IPS-18a (cell line): ENCODE results near the gene SLC5A1.

Experiments
- H3K27ac ChIP-seq: one replicate; pipeline ENCODE4 v1.5.1; 2013; ENCODE audit warnings: low read length
- H3K27me3 ChIP-seq: one replicate; pipeline ENCODE4 v1.6.1; 2013; ENCODE audit warnings: mild to moderate bottlenecking, low read length; ENCODE audit not compliant: control insufficient read depth, insufficient read depth
- H3K36me3 ChIP-seq: one replicate; pipeline ENCODE4 v1.6.1; 2013; ENCODE audit warnings: low read depth, low read length; ENCODE audit not compliant: control insufficient read depth
- H3K4me1 ChIP-seq: one replicate; pipeline ENCODE4 v1.6.1; 2013; ENCODE audit warnings: low read depth, low read length; ENCODE audit not compliant: control insufficient read depth
- H3K4me3 ChIP-seq: one replicate; pipeline ENCODE4 v1.5.1; 2013; ENCODE audit warnings: low read length
- H3K9ac ChIP-seq: one replicate; pipeline ENCODE4 v1.6.1; 2013; ENCODE audit warnings: mild to moderate bottlenecking, low read length, moderate library complexity
- H3K9me3 ChIP-seq: one replicate; pipeline ENCODE4 v1.6.1; 2013; ENCODE audit warnings: low read depth, low read length; ENCODE audit not compliant: control insufficient read depth

SLC5A1 gene

DNA sequence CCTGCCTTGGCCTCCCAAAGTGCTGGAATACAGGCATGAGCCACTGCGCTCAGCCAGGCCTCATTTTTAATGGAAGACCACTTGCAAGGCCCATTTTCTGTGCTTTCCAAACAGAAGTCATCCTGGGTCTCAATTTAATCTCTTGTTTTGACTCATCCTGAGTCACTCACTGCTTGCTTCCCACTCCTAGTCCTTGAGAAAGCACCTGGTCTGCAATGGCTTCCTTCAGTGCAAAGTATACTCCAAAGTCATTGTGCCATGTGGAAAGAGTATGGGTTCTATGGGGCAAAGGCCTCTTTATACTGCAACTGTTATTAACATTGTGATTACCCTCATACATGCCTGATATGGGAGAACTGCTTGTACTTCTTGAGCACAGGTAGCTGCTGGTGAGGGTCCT, 18.3 kb upstream of the SLC5A1 start:
- no peak overlapping the region for H3K9ac ChIP-seq
- peaks cover 6% of the 10 kb centered on the region for H3K4me1 ChIP-seq
- no peak overlapping the region for H3K27ac ChIP-seq
- no peaks in the 10 kb centered on the region for H3K27me3 ChIP-seq
- no peaks in the 10 kb centered on the region for H3K36me3 ChIP-seq
- H3K4me3 ChIP-seq = no peak overlapping the region
- H3K9me3 ChIP-seq = no peaks in the 10 kb centered on the region

DNA sequence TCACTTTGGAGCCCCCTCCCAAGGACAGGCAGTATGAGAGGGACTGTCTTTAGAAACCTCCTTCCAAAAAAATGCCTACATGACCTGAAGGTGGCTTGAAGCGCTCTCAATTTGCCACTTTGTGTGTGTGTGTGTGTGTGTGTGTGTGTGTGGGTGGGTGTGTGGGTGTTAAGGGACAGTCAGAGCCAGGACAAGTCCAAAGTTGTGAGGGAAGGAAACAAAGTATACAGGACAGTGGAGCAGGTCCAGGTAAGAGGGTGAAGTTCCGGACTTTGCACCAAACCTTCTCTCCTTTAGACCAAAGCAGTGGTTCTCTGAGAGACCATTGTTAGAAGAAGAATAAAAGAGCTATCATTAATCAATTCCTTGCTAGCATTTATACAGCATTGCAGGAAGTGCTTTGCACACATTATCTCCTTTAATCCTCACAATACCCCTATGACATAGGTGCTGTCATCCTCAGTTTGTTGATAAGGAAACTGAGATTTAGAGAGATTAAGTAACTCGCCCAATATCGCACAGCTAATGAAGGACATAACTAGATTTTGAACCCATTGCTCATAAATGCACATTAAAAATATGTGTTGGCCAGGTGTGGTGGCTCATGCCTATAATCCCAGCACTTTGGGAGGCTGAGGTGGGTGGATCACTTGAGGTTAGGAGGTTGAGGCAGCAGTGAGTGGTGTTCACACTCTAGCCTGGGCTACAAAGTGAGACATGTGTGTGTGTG, 12.4 kb upstream of the SLC5A1 start:
- H3K27me3 ChIP-seq = no peaks in the 10 kb centered on the region
- no peaks in the 10 kb centered on the region for H3K36me3 ChIP-seq
- no peak overlapping the region for H3K27ac ChIP-seq
- no peaks in the 10 kb centered on the region for H3K4me1 ChIP-seq
- H3K4me3 ChIP-seq = no peak overlapping the region
- no peaks in the 10 kb centered on the region for H3K9me3 ChIP-seq
- H3K9ac ChIP-seq = no peak overlapping the region

DNA sequence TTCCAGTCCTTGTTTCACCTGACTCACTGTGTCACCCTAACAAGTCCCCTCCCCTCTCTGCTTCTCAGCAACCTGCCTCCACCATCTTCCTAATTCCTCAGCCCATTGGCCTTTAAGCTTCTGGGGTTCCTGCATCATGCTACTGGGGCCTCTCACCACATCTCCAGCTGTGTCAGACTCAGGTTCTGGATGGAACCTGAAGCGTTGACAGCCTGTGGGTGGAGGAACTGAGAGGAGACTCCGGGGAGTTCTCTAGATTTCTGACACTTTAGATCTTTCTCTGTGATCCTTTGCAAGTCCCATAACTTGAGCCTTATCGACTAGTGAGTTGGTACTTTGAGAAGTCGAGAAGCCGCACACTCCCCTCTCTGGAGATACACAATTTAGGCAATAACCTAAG, 11.6 kb upstream of the SLC5A1 start:
- Histone ChIP-seq H3K36me3 (no peaks in the 10 kb centered on the region), H3K27ac (no peak overlapping the region), H3K9me3 (no peaks in the 10 kb centered on the region)

DNA sequence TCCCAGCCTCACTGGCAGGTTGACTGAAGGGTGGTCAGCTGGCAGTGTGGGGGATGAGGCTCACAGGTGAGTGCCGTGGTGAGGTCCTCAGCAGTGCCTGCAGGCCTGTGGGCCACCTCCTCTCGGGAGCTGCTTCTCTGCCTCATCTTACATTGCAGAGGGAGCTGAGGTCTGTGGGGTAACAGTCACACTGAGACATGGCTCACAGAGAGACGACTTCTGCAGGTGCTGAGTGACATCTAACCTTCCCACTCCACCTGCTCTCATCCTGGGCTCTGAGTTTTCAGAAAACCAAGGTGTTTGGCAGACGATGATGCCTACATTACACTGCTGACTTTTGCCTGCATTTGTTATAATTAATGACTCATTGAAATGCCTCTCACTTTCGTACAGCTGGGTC, 8.8 kb upstream of the SLC5A1 start:
- H3K36me3 ChIP-seq = no peaks in the 10 kb centered on the region
- no peaks in the 10 kb centered on the region for H3K4me1 ChIP-seq
- H3K9me3 ChIP-seq = no peaks in the 10 kb centered on the region
- no peak overlapping the region for H3K27ac ChIP-seq
- no peaks in the 10 kb centered on the region for H3K27me3 ChIP-seq
- no peak overlapping the region for H3K9ac ChIP-seq
- H3K4me3 ChIP-seq = no peak overlapping the region

More for the DNA sequence above, 11.6 kb upstream of the SLC5A1 start:
- H3K27me3 ChIP-seq = no peaks in the 10 kb centered on the region
- no peak overlapping the region for H3K4me3 ChIP-seq
- H3K4me1 ChIP-seq = no peaks in the 10 kb centered on the region
- H3K9ac ChIP-seq = no peak overlapping the region

DNA sequence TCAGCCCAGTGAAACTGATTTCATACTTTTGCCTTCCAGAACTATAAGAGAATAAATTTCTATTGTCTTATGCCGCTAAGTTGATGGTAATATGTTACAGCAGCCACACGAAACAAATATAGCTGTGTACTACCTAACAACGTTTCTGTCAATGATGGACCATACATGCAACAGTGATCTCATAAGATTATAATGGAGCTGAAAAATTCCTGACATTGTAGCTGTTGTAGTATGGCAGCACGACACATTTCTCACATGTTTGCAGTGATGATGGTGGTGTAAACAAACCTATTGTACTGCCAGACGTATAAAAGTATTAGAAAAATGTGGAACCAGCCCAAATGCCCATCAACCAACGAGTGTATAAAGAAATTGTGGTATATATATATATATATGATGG, 5.8 kb upstream of the SLC5A1 start:
- Histone ChIP-seq H3K36me3 (no peaks in the 10 kb centered on the region), H3K9ac (no peak overlapping the region)

DNA sequence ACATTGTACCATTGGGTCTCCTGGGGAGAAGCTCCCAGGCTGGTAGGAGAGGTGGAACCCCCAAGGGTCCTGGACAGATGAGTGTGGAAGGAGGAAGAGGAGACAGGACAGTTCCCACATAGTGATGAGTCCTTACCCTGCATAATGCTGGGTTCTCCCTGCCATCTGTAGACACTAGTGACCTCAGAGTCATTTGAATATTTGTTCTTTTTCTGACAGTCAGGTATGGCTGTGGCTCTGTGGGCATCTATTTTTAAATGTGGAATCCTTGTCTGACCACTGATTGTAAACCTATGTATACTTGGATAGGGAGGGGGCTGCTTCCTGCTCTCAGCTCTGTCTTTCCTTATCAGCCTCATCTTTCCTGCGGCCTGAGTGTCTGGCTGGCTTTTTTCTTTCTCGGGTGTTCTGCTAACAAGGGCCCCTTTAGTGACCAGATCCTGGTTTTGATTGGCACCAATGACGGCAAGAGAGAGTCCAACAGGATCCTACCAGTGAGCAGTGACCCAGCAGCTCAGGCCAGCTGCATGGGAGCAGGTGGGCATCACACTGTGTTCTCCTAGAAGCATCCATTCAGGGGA, 2.6 kb upstream of the SLC5A1 start:
- H3K4me1 ChIP-seq = no peaks in the 10 kb centered on the region
- H3K27me3 ChIP-seq = no peaks in the 10 kb centered on the region
- no peak overlapping the region for H3K27ac ChIP-seq
- H3K4me3 ChIP-seq = no peak overlapping the region
- no peaks in the 10 kb centered on the region for H3K36me3 ChIP-seq
- H3K9ac ChIP-seq = no peak overlapping the region
- H3K9me3 ChIP-seq = no peaks in the 10 kb centered on the region

More for the DNA sequence above, 5.8 kb upstream of the SLC5A1 start:
- no peaks in the 10 kb centered on the region for H3K9me3 ChIP-seq
- H3K27me3 ChIP-seq = no peaks in the 10 kb centered on the region
- H3K4me1 ChIP-seq = no peaks in the 10 kb centered on the region
- no peak overlapping the region for H3K4me3 ChIP-seq
- no peak overlapping the region for H3K27ac ChIP-seq

DNA sequence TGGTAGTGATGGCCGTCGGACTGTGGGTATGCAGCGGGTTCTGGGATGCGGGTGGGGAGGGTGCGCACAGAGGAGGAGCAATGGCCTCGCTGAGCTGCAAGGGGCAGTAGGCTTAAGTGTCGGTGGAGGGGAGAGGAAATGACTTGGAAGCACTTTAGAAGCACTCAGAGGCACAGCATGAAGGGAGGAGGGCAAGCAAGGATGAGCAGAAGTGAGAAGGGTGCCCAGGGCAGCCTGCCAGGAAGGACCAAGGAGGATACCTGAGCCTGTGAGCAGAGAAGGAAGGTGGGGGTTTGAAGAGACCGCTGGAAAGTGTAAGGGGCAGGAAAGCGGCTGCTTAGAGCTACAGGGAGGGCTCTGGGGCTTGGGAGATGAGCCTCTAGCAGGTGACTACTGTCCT, 330 bp downstream of the SLC5A1 start:
- Histone ChIP-seq H3K9ac (no peak overlapping the region), H3K9me3 (no peaks in the 10 kb centered on the region), H3K27ac (no peak overlapping the region), H3K4me1 (no peaks in the 10 kb centered on the region), H3K27me3 (no peaks in the 10 kb centered on the region), H3K36me3 (no peaks in the 10 kb centered on the region), H3K4me3 (no peak overlapping the region)

DNA sequence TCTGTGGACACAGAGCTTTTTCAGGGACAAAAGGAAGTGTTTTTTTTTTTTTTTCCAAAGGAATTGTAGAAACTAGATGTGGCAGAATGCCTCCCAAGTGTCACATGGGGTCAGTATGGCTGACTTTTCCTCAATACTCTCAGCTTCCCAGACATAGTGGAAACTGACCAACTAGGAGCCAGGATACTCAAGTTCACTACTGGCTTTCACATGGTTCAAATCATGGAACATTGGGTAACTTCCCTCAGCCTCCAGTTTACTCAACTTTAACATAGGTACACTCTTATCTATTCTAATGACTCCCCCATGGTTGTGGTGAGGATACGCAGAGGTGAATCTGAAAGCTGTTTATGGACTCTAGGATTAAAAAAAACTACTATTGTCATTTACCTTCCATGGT, 1.4 kb downstream of the SLC5A1 start:
- Histone ChIP-seq H3K36me3 (no peaks in the 10 kb centered on the region), H3K9ac (no peak overlapping the region), H3K4me1 (no peaks in the 10 kb centered on the region), H3K27ac (no peak overlapping the region), H3K4me3 (no peak overlapping the region), H3K27me3 (no peaks in the 10 kb centered on the region), H3K9me3 (no peaks in the 10 kb centered on the region)

DNA sequence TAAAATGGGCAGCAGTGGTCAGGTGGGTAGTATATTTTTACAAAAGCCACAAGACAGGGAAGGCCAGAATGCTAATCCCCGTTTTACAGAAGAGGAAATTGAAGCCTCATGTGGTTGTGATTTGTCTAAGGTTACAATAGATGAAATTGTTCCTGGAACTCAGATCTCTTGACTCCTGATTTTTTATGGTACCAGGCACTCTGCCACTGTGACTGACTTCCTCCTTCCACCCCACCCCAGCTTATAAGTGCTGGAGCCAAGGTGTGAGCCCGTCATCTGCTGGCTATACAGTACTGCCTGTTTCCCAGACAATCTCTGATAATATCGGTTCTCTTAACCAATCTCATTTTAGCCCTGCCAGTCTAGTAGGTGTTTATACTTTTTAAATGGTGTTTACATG, 1.9 kb downstream of the SLC5A1 start:
- H3K27ac ChIP-seq = no peak overlapping the region
- H3K4me1 ChIP-seq = no peaks in the 10 kb centered on the region
- H3K36me3 ChIP-seq = no peaks in the 10 kb centered on the region
- no peaks in the 10 kb centered on the region for H3K9me3 ChIP-seq
- no peak overlapping the region for H3K4me3 ChIP-seq
- H3K9ac ChIP-seq = no peak overlapping the region
- no peaks in the 10 kb centered on the region for H3K27me3 ChIP-seq

DNA sequence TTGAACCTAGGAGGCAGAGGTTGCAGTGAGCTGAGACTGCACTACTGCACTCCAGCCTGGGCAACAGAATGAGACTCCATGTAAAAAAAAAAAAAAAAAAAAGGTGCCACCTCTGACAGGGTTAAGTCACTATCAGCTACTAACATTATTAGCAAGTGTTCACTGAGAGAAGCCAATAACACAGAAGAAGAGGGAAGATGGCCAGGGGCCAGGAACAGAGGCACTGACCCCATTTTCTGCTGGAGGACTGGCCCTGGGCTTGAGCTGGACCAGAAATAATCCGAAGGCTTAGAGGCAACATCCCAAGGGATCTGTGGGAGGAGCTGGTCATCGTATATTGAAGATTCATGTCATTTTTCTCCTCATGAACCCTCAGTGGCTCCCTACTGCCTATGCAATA, 5.0 kb downstream of the SLC5A1 start:
- Histone ChIP-seq H3K9ac (no peak overlapping the region), H3K27ac (no peak overlapping the region), H3K36me3 (no peaks in the 10 kb centered on the region), H3K27me3 (no peaks in the 10 kb centered on the region), H3K4me1 (peaks cover 4% of the 10 kb centered on the region), H3K4me3 (no peak overlapping the region), H3K9me3 (no peaks in the 10 kb centered on the region)

DNA sequence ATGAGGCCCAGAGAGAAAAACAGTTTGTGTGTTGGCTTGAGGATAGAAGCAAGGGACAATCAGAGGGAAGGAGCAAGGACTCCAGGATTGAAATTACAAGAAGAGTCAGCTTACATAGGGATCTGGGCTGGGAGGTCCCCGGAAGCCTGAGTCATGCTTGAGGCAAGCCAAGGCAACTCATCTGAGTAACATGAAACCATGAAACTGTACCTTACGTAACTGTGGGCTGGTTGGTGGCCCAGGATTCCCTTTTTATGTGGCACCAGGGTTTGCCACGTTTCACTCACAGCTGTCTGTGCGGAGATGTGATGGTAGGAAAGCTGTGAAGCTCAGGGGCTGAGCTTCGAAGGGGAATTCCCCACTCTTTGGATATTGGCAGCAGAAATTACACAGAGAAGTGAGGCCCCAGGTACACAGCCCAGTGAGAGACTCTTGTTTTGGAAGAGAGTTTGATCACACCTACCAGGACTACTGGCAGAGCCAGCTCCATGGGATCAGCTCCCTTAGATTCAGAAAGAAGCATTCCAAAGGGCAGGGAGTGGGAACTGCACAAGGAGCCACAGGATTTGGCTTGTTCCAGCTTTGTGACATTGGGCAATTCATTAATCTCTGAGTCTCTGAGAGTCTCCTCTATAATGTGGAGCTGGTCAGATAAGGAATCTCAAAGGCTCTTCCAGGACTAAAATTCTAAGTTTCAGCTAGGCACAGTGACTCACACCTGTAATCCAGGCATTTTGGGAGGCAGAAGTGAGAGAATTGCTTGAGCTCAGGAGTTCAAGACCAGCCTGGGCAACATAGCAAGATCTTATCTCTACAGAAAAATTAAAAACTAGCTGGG, 7.8 kb downstream of the SLC5A1 start:
- Histone ChIP-seq H3K9me3 (no peaks in the 10 kb centered on the region), H3K4me1 (peaks cover 4% of the 10 kb centered on the region), H3K4me3 (no peak overlapping the region), H3K27ac (no peak overlapping the region), H3K36me3 (no peaks in the 10 kb centered on the region), H3K27me3 (no peaks in the 10 kb centered on the region), H3K9ac (no peak overlapping the region)
